ENCODE data around the gene UMAD1. TPM values are rescaled to one million over a fixed set of nuclear protein-coding genes. Genes with fewer than 3 reads are reported as not detected.
A peak's percentile ranks its signal among the peaks of the same experiment; 100 is the strongest.

Gene UMAD1
- total and polyA plus RNA-seq, 12 donors = 7.4 to 77.4 (median 24.4) TPM

DNA sequence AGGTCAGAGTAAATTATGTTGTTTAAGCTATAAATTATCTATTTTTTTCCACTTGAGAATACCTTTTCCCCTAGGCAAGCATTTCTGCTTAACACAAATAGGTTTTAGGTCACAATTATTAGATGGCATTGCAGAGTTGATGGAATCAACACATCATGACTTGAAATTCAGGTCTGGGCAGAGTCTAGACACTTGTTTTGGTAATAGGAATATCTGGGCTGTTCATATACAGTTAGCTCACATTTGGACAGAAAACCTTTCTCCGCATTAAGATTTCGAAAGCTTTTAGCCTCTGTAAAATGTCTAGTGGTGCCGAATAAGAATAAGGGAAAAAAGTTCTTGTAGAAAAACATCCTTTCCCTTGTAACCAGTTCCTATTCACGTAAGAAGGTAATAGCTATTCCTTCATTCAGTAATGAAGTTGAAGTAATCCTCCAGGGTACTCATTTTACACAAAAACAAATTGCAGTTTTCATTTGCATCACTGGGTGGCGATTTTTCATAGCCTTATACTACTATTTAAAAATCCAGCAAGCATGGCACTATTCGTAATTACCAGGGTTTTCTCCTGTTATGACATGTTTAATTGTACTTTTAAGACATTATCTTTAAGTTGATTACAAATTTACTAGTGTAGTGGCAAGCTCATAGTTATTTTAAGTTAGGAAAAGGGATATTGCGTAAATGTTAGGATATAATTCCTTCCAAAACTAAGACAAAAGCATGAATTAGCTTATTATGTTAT is 40.8 kb downstream of the UMAD1 start:
- H3K27me3 ChIP-seq = no peaks in the 10 kb centered on the region
- TF ChIP-seq, protein P1, sequence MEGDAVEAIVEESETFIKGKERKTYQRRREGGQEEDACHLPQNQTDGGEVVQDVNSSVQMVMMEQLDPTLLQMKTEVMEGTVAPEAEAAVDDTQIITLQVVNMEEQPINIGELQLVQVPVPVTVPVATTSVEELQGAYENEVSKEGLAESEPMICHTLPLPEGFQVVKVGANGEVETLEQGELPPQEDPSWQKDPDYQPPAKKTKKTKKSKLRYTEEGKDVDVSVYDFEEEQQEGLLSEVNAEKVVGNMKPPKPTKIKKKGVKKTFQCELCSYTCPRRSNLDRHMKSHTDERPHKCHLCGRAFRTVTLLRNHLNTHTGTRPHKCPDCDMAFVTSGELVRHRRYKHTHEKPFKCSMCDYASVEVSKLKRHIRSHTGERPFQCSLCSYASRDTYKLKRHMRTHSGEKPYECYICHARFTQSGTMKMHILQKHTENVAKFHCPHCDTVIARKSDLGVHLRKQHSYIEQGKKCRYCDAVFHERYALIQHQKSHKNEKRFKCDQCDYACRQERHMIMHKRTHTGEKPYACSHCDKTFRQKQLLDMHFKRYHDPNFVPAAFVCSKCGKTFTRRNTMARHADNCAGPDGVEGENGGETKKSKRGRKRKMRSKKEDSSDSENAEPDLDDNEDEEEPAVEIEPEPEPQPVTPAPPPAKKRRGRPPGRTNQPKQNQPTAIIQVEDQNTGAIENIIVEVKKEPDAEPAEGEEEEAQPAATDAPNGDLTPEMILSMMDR (IDR thresholded peaks at IDR 0.05) = peak; percentile 37 to 79 (median 71)
- TF ChIP-seq POLR2A (IDR thresholded peaks at IDR 0.05) = no peak
- no peaks in the 10 kb centered on the region for H3K9me3 ChIP-seq (replicated peaks in 1 of 3)
- H3K4me3 ChIP-seq = no peak overlapping the region
- intact Hi-C loops (cut with DNase I) = no loop called here
- H3K27ac ChIP-seq = peak overlapping the region in 1 of 5 donors; percentile 58
- H3K4me1 ChIP-seq (replicated peaks in 1 of 2) = peaks cover 0 to 25% of the 10 kb centered on the region in 2 donors
- peak in 5 of 7 donors; percentile 32 to 68 (median 62) for DNase-seq
- 33 to 42% (median 38%) methylated on average over 7 of the region's 7 CpGs for WGBS, 4 donors
- H3K36me3 ChIP-seq (replicated peaks in 1 of 2) = no peaks in the 10 kb centered on the region

DNA sequence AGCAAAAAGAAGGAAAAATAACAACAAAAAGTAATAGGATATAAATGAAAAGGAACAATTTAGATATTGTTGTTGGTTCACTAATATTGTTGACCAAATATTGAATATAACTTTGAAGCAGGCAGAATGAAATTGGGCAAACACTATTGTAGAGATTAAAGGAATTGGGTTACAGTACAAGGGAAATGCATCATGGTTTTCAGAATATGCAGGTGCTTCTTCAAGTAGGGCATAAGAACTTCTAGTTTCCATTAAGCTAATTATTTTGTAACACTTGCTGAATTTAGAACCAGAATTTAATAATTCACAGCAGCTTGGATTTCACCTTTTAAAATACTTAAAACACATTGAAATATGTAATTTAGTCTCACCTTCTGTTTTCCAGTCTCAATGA is 41.4 kb downstream of the UMAD1 start:
- DNase-seq = no peak
- H3K4me3 ChIP-seq = no peak overlapping the region
- peaks cover 0 to 27% of the 10 kb centered on the region in 2 donors for H3K4me1 ChIP-seq (replicated peaks in 1 of 2)
- H3K36me3 ChIP-seq (replicated peaks in 1 of 2) = no peaks in the 10 kb centered on the region
- TF ChIP-seq POLR2A (IDR thresholded peaks at IDR 0.05) = no peak
- TF ChIP-seq, protein P1 (IDR thresholded peaks at IDR 0.05) = no peak
- intact Hi-C loops (cut with DNase I) = no loop called here
- H3K9me3 ChIP-seq (replicated peaks in 1 of 3) = no peaks in the 10 kb centered on the region
- H3K27me3 ChIP-seq = no peaks in the 10 kb centered on the region
- H3K27ac ChIP-seq = peak overlapping the region in 1 of 5 donors; percentile 58

DNA sequence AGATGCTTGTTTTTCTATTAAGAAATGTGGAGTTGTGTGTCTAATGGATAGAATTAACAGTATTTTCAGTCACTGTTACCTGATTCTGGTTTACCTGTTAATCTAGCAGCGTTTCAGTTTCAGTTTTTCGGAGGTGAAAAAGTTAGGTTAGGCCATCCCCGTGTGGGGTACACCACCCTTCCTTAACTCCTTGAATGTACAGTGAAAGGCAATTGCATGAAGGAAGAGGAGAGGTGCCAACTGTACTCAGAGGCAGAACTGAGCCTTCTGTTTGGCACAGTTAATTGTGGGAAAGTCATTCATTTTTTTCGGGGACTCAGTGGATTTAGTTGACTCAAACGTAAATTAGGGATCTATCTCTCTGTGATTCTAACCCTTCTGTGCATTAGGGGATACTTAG is 42.3 kb downstream of the UMAD1 start:
- no peaks in the 10 kb centered on the region for H3K36me3 ChIP-seq (replicated peaks in 1 of 2)
- DNase-seq = no peak
- H3K27ac ChIP-seq = no peak overlapping the region
- TF ChIP-seq, protein P1 (IDR thresholded peaks at IDR 0.05) = no peak
- TF ChIP-seq POLR2A (IDR thresholded peaks at IDR 0.05) = no peak
- H3K9me3 ChIP-seq (replicated peaks in 1 of 3) = no peaks in the 10 kb centered on the region
- intact Hi-C loops (cut with DNase I) = no loop called here
- H3K27me3 ChIP-seq = no peaks in the 10 kb centered on the region
- H3K4me1 ChIP-seq (replicated peaks in 1 of 2) = peaks cover 0 to 36% of the 10 kb centered on the region in 2 donors
- 81 to 83% (median 82%) methylated on average over 5 of the region's 5 CpGs for WGBS, 4 donors
- H3K4me3 ChIP-seq = no peak overlapping the region

DNA sequence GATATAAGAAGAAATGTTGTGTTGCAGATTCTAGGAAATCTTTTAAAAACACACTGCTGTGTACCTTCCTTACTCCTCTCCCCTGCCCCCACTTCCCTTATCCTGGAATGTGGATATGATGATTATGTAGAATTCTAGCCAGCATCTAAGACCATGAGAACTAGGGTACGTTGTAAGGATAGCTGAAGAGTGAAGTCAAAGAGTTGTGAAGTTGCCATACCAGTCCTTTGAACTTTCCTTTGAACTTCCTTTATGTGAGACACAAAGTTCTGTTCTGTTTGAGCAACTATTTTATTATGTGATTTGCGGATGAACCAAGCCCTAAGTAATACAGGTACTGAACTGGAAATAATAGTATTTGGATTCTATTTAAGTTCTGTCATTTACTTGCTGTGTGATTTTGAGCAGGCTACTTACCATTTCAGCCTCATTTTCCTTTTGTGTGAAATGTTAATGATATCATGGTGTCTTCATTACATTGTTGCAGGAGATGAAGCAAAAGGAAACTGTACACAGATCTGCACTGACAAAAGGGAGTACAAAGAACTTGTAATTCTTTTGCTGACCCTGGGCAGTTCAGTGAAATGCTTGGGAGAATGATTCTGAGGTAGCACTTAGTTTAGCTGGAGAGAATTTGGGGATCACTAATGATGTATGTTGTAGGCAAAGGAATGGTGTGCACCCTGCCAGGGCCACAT is 46.4 kb downstream of the UMAD1 start:
- WGBS, 4 donors = 69 to 79% (median 77%) methylated on average over 2 of the region's 2 CpGs

More for the DNA sequence above, 46.4 kb downstream of the UMAD1 start:
- H3K27me3 ChIP-seq = no peaks in the 10 kb centered on the region
- no peaks in the 10 kb centered on the region for H3K36me3 ChIP-seq (replicated peaks in 1 of 2)
- H3K9me3 ChIP-seq (replicated peaks in 1 of 3) = no peaks in the 10 kb centered on the region
- no peak for DNase-seq
- peaks cover 0 to 33% of the 10 kb centered on the region in 2 donors for H3K4me1 ChIP-seq (replicated peaks in 1 of 2)
- intact Hi-C loops (cut with DNase I) = no loop called here
- H3K27ac ChIP-seq = peak overlapping the region in 1 of 5 donors; percentile 53
- no peak overlapping the region for H3K4me3 ChIP-seq
- TF ChIP-seq, protein P1 (IDR thresholded peaks at IDR 0.05) = no peak
- TF ChIP-seq POLR2A (IDR thresholded peaks at IDR 0.05) = no peak
